Transverse colon (tissue), 3 donors: ENCODE measurements around the gene DNM1.

ENCODE experiments used
- EP300 ChIP-seq: sonication (generic); formaldehyde crosslinking; IDR thresholded peaks from one replicate; pipeline ENCODE4 v1.6.1; 2017; ENCODE audit warnings: antibody characterized with exemption, low read depth
- POLR2AphosphoS5 ChIP-seq, 3 donors: sonication (generic); formaldehyde crosslinking; IDR thresholded peaks; one replicate each; pipeline ENCODE4 v1.6.1; 2016; ENCODE audit warnings: antibody characterized with exemption in 3 of 3

- no peak for TF ChIP-seq POLR2AphosphoS5 (IDR thresholded peaks at IDR 0.05)
- no peak for TF ChIP-seq EP300
Measured at GRCh38 chr9:128153947-128154695, 49.1 kb upstream of the DNM1 start.
